WI38 (cell line): ENCODE measurements around the gene TRIO.

Experiments used
- H3K4me3 ChIP-seq: 2 replicates; pipeline ENCODE4 v1.5.1; 2011; ENCODE audit warnings: low read depth, mild to moderate bottlenecking, control low read depth, low read length
- TF ChIP-seq, protein P1 (sequence below): IDR thresholded peaks from 2 replicates; pipeline ENCODE4 v1.5.1; 2012; ENCODE audit warnings: low read depth, mild to moderate bottlenecking, control low read depth, low read length

Gene TRIO

DNA sequence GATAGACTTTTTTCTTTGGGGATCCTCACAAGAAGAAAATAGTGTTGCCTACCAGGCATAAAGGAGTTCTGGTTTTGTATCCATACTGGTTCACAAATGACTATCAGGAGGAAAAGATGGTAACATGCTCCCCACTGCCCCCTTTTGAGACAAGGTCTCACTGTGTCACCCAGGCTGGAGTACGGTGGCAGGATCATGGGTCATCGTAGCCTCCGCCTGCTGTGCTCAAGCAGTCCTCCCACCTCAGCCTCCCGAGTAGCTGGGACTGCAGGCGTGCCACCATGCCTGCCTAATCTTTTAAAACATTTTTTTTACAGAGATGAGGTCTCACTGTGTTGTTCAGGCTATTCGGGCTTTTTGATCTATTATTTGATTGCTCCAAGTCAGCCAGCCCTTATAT, 99.3 kb downstream of the TRIO start:
- TF ChIP-seq, protein P1, sequence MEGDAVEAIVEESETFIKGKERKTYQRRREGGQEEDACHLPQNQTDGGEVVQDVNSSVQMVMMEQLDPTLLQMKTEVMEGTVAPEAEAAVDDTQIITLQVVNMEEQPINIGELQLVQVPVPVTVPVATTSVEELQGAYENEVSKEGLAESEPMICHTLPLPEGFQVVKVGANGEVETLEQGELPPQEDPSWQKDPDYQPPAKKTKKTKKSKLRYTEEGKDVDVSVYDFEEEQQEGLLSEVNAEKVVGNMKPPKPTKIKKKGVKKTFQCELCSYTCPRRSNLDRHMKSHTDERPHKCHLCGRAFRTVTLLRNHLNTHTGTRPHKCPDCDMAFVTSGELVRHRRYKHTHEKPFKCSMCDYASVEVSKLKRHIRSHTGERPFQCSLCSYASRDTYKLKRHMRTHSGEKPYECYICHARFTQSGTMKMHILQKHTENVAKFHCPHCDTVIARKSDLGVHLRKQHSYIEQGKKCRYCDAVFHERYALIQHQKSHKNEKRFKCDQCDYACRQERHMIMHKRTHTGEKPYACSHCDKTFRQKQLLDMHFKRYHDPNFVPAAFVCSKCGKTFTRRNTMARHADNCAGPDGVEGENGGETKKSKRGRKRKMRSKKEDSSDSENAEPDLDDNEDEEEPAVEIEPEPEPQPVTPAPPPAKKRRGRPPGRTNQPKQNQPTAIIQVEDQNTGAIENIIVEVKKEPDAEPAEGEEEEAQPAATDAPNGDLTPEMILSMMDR, result no peak
- no peak overlapping the region for H3K4me3 ChIP-seq

DNA sequence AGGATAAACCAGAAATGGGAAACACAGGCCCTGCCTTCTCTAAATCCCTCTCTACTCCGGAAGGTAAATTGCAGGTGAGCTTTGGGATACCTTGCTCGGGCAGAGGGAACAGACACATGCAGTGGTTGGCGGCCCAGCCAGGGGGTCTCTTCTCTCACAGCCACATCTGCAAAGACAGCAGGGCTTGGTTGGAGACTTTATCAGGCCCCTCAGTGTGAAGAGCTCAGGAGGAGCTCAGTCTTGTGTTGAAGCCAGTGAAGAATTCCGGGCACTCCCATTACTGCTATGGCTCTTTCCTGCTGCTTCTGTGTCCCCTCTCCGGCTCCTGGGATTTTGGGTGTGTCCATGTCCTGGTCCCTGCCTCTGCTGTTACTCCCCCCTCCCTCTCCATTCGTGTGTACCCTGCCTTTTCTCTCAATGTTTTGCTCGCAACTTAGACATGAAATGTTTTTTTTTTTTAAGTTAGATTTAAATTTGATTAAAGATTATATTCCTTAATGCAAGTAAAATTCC, 99.8 kb downstream of the TRIO start:
- TF ChIP-seq, protein P1, result no peak
- H3K4me3 ChIP-seq, result no peak overlapping the region

DNA sequence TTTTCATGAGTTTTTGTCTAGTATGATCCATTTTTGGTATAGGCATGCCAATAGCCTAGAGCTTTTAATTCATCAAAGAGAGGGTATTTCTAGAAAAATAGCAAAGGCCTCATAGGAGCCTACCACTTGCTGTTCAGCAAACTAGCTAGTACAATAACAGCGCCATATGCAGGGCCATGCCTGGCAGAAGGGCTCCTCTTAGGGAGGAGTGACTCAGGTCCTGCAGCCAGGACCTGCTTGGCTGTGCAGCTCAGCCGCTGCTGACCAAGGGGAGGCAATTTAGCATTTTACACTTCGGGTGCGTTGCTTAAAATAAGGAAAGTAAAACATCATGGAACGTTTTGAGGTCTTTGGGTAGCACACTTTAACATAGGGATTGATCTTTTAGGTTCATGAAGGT, 100.6 kb downstream of the TRIO start:
- H3K4me3 ChIP-seq, result no peak overlapping the region
- TF ChIP-seq, protein P1, result no peak

DNA sequence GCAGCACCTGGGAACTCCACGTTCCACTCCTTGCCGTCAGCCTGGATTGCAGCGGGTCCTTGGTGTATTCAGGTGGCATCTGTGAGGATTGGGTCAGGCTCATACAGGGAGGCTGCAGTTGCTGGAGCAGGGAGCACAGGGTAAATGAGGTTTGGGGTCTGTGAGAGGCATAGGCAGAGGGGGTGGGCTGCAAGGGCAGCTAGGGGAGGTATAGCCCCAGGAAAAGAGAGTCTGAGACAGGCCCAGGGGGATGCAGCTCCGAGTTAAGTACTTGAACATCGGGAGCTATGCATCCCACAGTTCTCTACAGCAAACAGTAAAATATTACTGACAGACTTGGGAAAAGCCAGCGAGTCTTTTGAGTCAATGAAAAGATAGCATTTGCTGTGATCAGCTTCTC, 101.6 kb downstream of the TRIO start:
- TF ChIP-seq, protein P1, result no peak
- H3K4me3 ChIP-seq, result no peak overlapping the region

DNA sequence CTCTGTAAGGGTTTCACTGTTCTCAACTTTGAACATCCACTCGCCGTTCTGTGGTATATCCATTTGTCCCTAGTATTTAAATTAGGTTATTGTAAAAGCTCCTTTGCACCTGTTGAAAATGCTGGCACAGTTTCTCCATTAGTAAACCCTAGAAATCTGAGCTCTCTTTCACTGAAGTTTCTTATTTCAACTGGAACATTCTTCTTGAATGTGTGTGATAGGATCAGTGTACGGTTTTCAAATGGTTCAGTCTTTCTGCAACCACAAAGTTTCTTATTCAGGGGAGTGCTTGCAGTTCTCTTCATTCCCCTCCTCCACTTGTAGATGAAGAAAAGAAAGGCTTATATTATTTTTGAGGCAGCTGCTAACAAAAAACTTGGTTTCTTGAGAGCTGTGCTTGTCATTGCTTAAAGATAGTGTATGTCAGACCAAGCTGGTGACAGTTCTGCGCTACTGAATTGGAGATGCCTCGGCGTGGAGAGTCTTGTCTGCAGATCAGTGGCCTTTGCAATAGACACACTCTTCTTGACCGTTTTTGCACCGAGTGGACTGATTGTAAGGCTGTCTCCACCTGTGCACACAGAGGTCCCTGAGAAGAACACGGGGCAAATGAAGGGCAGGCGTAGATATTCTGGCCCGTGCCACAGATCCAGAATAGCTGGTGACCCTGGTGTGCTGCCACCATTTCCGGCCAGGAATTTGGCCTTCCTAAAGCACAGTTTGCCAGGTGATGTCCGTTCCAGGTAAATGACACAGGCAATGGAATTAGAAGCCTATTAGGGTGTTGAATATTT, 102.2 kb downstream of the TRIO start:
- TF ChIP-seq, protein P1, result no peak
- no peak overlapping the region for H3K4me3 ChIP-seq

DNA sequence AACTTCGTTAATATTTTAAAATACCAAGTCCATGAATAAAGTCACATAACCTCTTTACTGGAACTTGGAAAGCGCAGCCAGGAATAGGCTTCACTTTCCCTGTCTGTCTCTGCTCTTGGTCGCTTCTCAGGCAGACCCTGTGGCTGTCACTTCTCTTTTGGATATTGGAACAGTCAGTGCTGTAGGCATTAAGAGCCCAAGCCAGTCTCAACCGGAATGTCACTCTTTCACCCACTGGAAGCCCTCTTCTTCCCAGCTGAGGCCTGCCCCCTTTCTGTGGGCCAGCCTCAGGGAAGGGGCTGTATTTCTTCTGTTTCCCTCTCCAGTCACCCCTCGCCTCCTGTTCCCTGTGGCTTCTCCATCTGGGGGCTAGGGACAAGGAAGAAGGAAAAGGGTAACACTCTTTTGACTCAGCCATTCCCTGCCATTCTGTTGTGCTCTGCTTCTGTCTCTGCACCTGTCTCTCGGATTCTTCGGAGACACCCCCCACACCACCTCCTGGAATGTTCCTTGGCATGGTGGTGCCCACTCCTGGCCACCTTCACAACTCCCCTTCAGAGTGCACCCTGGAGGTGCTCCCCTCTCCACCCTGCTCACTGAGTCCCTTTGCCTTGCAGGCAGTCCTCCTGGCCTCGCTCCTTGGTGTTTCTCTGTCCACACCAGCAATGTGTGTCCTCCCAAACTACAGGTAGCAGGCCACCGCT, 103.4 kb downstream of the TRIO start:
- H3K4me3 ChIP-seq, result no peak overlapping the region
- TF ChIP-seq, protein P1, result no peak

DNA sequence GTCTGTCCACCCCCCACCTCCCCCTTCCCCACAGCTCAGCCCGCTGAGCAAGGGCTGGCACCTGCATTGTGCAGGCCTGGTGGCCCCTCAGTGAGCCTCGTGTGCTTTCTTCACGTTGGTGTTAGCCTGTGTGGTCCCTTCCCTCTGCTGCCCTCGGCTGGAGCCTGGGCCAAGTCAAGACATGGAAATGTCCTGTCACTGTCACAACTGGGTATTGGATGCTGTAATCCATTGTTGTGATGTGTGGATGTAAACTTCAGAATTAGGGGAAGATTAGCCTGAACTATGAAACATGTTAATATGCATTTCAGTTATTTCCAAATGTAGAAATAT, 103.9 kb downstream of the TRIO start:
- TF ChIP-seq, protein P1, result no peak

More for the DNA sequence above, 103.9 kb downstream of the TRIO start:
- H3K4me3 ChIP-seq, result no peak overlapping the region
